Inferior parietal cortex (tissue), 1 donor: ENCODE measurements around the gene PROSER2.
"Not testable (repeated sequence)": the region's sequence is repeated elsewhere in the genome, so short reads cannot be mapped to it uniquely, and the experiment has no call there.

Experiments
- DNase-seq: peaks from one replicate; pipeline ENCODE4 v3.0.0-alpha.2; 2016; ENCODE audit errors: extremely low spot score

The PROSER2 gene

DNA sequence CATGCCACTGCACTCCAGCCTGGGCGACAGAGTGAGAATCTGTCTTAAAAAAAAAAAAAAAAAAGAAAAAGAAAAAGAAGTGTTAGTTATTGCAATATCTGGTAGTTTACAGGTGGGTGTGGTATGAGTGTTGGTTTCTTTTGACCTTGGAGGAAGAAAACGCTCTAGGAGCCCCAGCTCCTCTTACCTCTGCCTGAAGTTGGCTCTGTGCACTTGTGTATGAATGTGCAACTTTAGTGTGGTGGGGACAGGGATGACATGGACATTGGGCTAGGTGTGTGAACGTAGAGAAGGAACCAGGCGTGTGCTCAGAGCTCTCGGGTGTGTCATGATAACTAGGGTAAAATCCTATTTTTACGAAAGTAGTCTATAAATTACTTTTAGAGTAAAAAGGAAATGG is 11.9 kb downstream of the PROSER2 start:
- no peak for DNase-seq

DNA sequence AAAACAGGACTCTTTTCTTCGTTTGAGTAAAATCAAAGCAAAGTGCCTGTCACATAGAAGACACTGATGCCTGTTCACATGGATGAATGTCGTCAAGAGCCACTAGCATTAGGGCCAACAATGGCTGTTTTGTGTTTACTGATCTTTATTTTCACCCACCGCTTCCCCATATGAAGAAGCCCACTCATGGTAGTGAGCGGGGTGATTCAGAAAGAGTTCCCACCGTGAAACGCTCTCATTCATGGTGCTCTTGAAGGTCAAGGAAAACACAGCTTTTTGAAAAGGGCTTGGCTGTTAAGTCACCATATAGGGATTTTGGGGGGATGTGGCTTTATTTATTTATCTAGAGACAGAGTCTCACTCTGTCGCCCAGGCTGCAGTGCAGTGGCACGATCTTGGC is 12.5 kb downstream of the PROSER2 start:
- no peak for DNase-seq

DNA sequence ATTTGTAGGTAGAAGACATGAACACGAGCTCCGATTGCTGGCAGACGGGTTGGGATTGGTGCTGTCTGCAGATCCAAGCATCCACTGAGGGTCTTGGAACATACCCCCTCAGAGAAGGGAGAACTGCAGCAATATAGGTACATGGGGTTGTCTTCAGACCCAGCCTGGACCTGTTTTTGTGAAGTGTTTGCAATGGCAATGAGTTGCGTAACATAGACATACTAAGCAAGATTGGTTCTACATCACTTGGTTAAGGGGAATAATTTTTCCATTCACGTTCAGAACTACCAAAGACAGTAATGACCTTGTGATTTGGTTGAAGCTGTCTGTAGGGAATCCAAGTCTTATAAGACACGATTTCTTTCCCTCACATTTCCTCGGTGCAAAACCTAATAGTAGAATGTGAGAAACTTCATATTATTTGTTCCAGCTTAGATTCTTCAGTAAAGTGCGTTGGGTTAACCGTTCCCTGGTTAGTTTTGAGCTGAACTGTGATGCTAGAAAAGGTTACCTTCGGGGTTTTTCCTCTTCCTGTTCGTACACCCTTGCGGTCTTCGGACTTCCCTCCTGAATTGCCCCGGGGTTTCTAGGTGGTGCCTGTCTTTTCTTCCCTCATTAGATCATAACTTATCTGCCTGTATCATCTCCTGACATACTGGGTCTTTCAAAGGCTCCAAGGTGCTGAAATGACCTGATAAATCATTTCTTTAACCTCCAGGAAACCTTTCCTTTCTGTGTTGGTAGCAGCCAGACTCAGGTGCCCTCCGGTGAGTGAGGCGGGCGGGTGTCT is 14.4 kb downstream of the PROSER2 start:
- no peak for DNase-seq

- DNase-seq, result no peak
Observed at GRCh38 chr10:11838298-11838852, 15.2 kb downstream of the PROSER2 start.

- DNase-seq, result no peak
Observed at GRCh38 chr10:11841375-11841774, 18.2 kb downstream of the PROSER2 start.

DNA sequence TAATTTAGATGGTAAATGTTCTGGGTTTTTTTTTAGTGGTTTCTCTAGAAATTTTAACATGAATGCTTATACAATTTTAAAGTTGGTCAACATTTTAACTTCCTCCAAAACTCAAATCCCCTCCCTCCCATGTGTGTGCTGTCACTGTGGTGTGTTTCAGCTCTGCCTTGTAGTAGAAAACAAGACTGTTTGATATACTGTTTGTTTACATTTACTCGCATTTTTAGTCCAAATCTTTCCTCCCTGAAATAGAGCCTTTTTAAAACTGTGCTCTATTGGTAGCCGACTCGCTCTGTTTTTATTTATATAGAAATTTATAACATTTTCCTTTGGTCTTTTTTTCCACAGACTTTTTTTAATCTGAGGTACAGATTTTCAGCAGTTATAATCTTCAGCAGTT is 19.3 kb downstream of the PROSER2 start:
- no peak for DNase-seq

GRCh38 chr10:11845113-11845512 is 22.0 kb downstream of the PROSER2 start:
- DNase-seq, result no peak

- DNase-seq, result no peak
Observed at GRCh38 chr10:11846542-11846941, 23.4 kb downstream of the PROSER2 start.

GRCh38 chr10:11849277-11849676 is 26.1 kb downstream of the PROSER2 start:
- no peak for DNase-seq

- no peak for DNase-seq
Observed at GRCh38 chr10:11849911-11850310, 26.8 kb downstream of the PROSER2 start.

- DNase-seq, result no peak
Observed at GRCh38 chr10:11851910-11852309, 28.8 kb downstream of the PROSER2 start.

DNA sequence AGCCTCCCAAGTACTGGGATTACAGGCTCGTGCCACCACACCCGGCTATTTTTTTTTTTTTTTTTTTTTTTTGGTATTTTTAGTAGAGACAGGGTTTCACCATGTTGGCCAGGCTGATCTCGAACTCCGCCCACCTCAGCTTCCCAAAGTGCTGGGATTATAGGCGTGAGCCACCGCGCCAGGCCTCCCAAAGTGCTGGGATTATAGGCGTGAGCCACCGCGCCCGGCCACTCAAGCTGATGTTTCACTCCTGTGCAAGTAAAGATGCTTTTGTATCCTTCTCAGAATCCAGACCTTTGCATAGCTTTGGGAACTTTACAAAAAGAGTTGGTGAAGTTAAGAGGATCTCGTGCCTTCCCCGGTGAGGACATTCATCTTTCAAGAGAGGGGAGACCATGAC is 29.5 kb downstream of the PROSER2 start:
- not testable (repeated sequence) for DNase-seq

DNA sequence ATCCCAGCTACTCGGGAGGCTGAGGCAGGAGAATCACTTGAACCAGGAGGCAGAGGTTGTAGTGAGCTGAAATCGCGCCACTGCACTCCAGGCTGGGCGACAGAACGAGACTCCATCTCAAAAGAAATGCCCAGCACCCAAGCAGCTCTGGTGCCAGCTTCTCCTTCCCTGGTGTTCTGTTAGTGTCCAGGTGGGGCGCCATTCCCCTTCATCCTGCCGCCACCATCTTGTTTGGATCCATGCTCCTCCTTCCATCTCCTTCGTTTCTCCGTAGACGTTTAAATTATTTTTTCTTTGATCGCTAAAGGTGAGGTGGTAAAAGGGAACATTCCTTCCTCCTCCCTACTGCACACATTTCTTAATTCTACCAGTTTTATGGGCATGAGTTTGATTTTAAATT is 30.3 kb downstream of the PROSER2 start:
- DNase-seq, result no peak

DNA sequence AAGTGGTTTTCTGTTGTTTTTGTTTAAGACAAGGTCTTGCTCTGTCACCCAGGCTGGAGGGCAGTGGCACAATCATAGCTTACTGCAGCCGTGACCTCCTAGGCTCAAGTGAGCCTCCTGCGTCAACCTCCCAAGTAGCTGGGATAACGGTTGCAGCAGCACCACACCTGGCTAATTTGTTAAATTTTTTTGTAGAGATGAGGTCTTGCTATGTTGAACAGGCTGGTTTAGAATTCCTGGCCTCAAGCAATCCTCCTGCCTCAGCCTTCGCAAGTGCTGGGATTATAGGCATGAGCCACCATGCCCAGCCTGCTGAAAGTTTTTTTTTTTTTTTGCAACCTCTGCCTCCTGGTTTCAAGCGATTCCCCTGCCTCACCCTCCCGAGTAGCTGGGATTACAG is 31.1 kb downstream of the PROSER2 start:
- DNase-seq, result no peak

DNA sequence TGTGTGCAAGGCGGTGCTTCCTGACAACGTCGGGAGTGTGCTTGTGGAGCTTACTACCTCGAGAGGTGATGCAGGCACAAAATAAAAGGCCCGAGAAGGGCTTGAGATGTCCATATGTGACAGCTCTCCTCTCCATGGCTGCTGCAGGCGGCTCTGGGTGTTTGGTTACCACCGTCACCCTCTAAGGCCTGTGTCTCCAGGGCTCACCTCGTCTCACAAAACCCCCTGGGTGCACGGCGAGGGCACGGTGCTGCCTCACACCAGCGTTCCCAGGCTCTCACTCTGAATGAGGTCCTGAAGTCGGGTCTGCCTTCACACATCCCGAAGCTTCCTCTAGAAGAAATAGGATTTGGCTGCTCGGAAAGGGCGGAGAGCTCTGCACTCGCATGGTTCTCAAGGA is 32.9 kb downstream of the PROSER2 start:
- DNase-seq, result no peak

GRCh38 chr10:11856678-11857077 is 33.5 kb downstream of the PROSER2 start:
- no peak for DNase-seq

GRCh38 chr10:11858093-11858492 is 34.9 kb downstream of the PROSER2 start:
- no peak for DNase-seq

DNA sequence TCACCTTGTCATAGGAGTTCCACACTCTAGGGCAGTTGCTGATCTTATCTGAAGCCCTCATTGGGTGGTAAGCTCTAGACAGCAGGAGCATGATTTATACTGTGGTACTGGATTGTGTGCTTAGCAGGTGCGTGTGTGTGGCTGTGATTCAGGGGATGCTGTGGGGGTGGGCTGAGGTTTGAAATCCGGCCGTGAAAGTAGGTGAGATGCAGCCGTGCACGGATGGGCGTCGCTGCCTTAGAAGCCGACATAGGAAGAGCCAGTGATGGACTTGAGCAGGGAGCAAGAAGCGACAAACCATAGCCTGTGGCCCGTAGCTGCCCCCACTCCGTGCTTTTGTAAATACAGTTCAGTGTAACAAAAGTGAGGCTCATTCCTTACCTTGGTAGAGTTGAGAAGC is 38.2 kb downstream of the PROSER2 start:
- DNase-seq, result no peak

DNA sequence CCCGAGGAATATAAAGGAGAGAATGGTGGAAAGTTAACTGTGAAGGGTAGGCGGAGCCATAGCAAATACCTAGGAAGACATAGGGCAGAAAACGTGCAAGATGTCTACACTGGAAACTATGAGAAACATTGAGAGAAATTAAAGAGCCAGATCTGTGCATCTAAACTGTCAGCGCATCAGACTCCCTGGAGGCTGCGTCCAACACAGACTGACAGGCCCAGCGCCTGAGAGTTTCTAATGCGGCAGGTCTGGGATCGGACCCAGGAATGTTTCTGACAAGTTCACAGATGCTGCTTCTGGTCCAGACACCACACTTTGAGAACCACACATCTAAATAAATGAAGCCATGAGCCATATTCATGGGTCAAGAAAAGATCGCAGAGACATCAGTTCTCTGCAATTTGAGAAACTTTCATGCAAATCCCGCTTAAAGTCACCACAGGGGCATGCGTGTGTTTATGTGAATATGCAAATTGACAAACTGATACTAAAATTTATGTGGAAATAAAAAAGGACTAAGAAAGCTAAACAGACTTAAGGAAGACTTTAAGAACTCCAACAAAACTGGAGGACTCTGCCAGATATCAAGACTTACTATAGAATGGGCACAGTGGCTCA is 38.8 kb downstream of the PROSER2 start:
- no peak for DNase-seq

- DNase-seq, result no peak
Observed at GRCh38 chr10:11863353-11864109, 40.4 kb downstream of the PROSER2 start.

GRCh38 chr10:11864727-11865126 is 41.6 kb downstream of the PROSER2 start:
- no peak for DNase-seq

DNA sequence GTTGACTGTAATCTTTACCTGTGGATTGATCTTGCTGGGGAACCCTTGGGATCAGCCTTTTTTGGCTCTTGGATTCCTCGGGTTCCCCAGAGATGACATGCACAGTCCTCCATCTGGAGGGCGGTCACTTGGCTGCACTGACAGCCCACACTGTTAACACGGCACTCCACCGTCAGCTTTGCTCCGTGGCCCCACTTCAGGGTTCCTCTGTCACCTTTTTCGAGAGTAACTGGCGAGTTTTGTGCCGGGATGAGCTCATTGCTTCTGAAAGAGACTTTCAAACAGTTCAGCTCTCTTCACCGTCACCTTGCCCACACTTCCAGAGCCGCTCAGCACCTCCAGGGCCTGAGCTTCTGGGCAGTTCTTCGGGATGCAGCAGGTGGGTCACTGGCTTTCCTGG is 42.4 kb downstream of the PROSER2 start:
- DNase-seq, result no peak
